GM23338 (cell line): ENCODE results near the gene POLR2J3. TPM values are rescaled to one million over a fixed set of nuclear protein-coding genes. Genes with fewer than 3 reads are reported as not detected.
"Not testable (repeated sequence)": the region's sequence is repeated elsewhere in the genome, so short reads cannot be mapped to it uniquely, and the experiment has no call there.

ENCODE experiments used
- ATAC-seq: fragments of 200-7000 bp; cut with Tn5 transposase; 3 replicates; pipeline ENCODE4 v1.9.1; 2020
- DNase-seq: peaks from one replicate; pipeline ENCODE4 v3.0.0-alpha.2; 2015; ENCODE audit warnings: low spot score
- H2AFZ ChIP-seq: fragments of 200-600 bp; sonication (generic); 2 replicates; pipeline ENCODE4 v1.8.0; 2016; ENCODE audit warnings: antibody characterized with exemption, mild to moderate bottlenecking, moderate library complexity
- H3F3A ChIP-seq: fragments of 200-600 bp; sonication (generic); replicated peaks from 2 replicates; pipeline ENCODE4 v1.8.0; 2017; ENCODE audit warnings: antibody characterized with exemption, mixed run types, low read depth
- H3K27ac ChIP-seq: fragments of 200-600 bp; sonication (generic); 2 replicates; pipeline ENCODE4 v1.6.1; 2016; ENCODE audit warnings: low read depth
- H3K27me3 ChIP-seq: fragments of 200-600 bp; sonication (generic); 2 replicates; pipeline ENCODE4 v1.8.0; 2016; ENCODE audit warnings: mild to moderate bottlenecking, mixed run types, moderate library complexity; ENCODE audit not compliant: insufficient read depth
- H3K36me3 ChIP-seq: fragments of 200-600 bp; sonication (generic); 2 replicates; pipeline ENCODE4 v1.8.0; 2016; ENCODE audit warnings: mild to moderate bottlenecking; ENCODE audit not compliant: insufficient read depth
- H3K4me1 ChIP-seq: fragments of 200-600 bp; sonication (generic); 2 replicates; pipeline ENCODE4 v1.8.0; 2016; ENCODE audit warnings: mild to moderate bottlenecking, moderate library complexity; ENCODE audit not compliant: insufficient read depth
- H3K4me2 ChIP-seq: fragments of 200-600 bp; sonication (generic); 2 replicates; pipeline ENCODE4 v1.7.1; 2017; ENCODE audit warnings: mixed run types
- H3K4me3 ChIP-seq: fragments of 200-600 bp; sonication (generic); 2 replicates; pipeline ENCODE4 v1.6.1; 2016; ENCODE audit warnings: mixed run types
- H3K79me2 ChIP-seq: fragments of 200-600 bp; sonication (generic); replicated peaks from 2 replicates; pipeline ENCODE4 v1.8.0; 2017; ENCODE audit warnings: mild to moderate bottlenecking; ENCODE audit not compliant: insufficient read depth
- H3K9me2 ChIP-seq: fragments of 200-600 bp; sonication (generic); 2 replicates; pipeline ENCODE4 v1.8.0; 2017; ENCODE audit not compliant: insufficient read depth
- H4K20me1 ChIP-seq: fragments of 200-600 bp; sonication (generic); replicated peaks from 2 replicates; pipeline ENCODE4 v1.8.0; 2017; ENCODE audit warnings: mild to moderate bottlenecking; ENCODE audit not compliant: insufficient read depth
- H3K27ac Mint-ChIP-seq: 2 replicates; pipeline ENCODE4 v1.8.0; 2020; ENCODE audit warnings: inconsistent platforms, mild to moderate bottlenecking, moderate library complexity, mixed read lengths
- H3K27me3 Mint-ChIP-seq: 3 replicates; pipeline ENCODE4 v1.8.0; 2022; ENCODE audit warnings: low read depth, mild to moderate bottlenecking, moderate library complexity, mixed read lengths, inconsistent platforms; ENCODE audit not compliant: insufficient read depth, poor library complexity
- H3K36me3 Mint-ChIP-seq: 3 replicates; pipeline ENCODE4 v1.8.0; 2021; ENCODE audit warnings: low read depth, mild to moderate bottlenecking, inconsistent platforms, moderate library complexity, mixed read lengths
- H3K4me1 Mint-ChIP-seq: 3 replicates; pipeline ENCODE4 v1.8.0; 2020; ENCODE audit warnings: mild to moderate bottlenecking, inconsistent platforms, mixed read lengths
- H3K4me3 Mint-ChIP-seq: 3 replicates; pipeline ENCODE4 v1.8.0; 2021; ENCODE audit warnings: moderate library complexity, mild to moderate bottlenecking, inconsistent platforms, mixed read lengths
- H3K9me3 Mint-ChIP-seq: 3 replicates; pipeline ENCODE4 v1.8.0; 2020; ENCODE audit warnings: moderate library complexity, mild to moderate bottlenecking, inconsistent platforms, mixed read lengths
- polyA plus RNA-seq: library from polyadenylated mRNA; unstranded; fragments of >200 nt; fragmentation: Nextera tagmentation; extraction: Ambion mirVana; gene quantifications from 2 replicates; pipeline ENCODE4 v1.2.1, GENCODE V29; 2016
- total RNA-seq: library from RNA; depleted of rRNA; stranded (reverse); fragments of >200 nt; shearing (Covaris generic); gene quantifications from 2 replicates; pipeline ENCODE4 v1.2.3, GENCODE V29; 2014

POLR2J3 gene
- total and polyA plus RNA-seq, 2 experiments from 2014 or later: 18.9 to 135 TPM

DNA sequence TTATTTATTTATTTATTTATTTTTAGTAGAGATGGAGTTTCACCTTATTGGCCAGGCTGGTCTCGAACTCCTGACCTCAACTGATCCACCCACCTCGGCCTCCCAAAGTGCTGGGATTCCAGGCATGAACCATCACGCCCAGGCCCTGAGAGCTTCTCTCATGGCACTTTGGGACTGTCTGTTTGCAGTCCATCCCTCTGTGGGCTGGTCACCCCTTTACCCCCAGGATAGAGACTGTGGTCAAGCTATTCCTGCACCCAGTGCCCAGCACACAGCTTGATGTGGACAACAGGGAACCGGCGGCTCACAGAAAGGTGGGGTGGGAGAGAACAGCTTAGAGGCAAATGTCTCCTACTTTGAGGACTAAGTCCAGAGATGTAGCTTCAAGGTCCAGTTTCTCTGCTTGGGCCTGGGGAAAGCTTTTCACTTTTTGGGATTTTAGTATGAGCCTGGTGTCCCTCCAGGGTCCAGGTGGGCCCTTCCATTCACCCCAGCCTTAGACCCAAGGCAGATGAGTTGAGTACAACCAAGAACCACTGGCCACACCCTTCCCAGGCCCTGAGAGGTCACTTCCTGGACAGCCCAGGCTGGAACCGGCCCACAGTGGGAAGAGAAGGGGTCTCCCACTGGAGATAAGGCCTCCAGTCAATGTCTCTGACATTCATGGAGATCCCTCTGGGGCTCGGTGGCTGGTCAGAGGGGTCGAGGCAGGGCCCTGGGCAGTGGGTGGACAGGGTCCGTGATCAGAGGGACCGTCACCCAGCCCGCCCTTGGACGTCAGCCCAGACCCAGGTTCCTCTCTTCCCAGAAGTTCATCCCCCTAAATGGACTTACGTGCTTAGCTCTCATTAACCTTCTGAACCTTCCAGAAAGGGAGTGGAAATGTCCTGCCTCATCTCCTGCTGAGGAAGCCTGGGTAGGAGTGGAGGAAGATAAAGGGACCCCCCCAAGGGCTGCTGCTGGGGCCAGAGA lies 44.3 kb downstream of the POLR2J3 start:
- not testable (repeated sequence) for H3F3A ChIP-seq, H3K4me2 ChIP-seq, H3K27me3 ChIP-seq, H3K27ac Mint-ChIP-seq, H3K4me1 Mint-ChIP-seq, ATAC-seq, H3K4me1 ChIP-seq, H3K36me3 ChIP-seq, H3K9me2 ChIP-seq, H3K36me3 Mint-ChIP-seq, H3K27me3 Mint-ChIP-seq, H3K4me3 Mint-ChIP-seq, H3K4me3 ChIP-seq, H3K27ac ChIP-seq, H3K79me2 ChIP-seq, DNase-seq, H2AFZ ChIP-seq, H3K9me3 Mint-ChIP-seq, H4K20me1 ChIP-seq

DNA sequence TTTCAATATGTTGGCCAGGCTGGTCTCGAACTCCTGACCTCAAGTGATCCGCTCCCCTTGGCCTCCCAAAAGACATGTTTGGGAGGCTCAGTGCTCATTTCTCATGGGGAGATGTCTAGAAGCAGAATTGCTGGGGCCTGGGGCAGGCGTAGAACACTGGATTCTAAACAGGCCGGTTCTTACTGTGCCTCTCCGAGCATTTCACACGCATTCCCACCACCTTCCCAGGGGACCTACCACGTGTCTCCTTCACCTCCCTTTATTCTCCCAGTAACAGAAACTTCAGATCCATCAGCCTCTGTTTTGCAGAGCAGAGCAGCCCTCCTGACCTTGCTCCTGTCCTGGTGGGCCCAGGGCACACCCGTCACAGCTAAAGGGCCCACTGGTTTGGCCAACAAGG lies 45.2 kb downstream of the POLR2J3 start:
- not testable (repeated sequence) for ATAC-seq, H3K9me2 ChIP-seq, H3K4me1 ChIP-seq, H3K79me2 ChIP-seq, H3K4me3 Mint-ChIP-seq, H3K27ac Mint-ChIP-seq, H2AFZ ChIP-seq, H3K36me3 ChIP-seq, H3K36me3 Mint-ChIP-seq, H3K27ac ChIP-seq, H3K9me3 Mint-ChIP-seq, H3K27me3 ChIP-seq, H3F3A ChIP-seq, DNase-seq, H4K20me1 ChIP-seq, H3K4me2 ChIP-seq, H3K4me1 Mint-ChIP-seq, H3K27me3 Mint-ChIP-seq, H3K4me3 ChIP-seq

DNA sequence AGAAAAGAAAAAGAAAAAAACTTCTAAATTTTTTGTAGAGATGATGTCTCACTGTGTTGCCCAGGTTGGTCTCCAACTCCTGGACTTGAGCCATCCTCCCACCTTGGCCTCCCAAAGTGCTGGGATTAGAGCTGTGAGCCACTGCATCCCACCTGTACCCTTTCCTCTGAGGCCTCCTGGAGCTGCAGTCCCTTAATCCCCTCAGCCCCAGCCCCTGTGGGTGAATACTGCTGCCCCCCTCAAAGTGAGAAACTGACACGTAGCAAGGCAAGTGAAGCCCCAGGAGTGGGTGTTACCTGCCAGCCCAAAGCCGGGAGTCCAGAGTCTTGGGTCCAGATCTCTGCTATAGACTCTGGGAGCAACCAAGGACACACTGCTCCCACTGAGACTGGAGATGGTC lies 47.6 kb downstream of the POLR2J3 start:
- H3K36me3 ChIP-seq, H3K27ac ChIP-seq, H3K27me3 ChIP-seq, H3K27ac Mint-ChIP-seq, H3K4me1 ChIP-seq, H3K9me2 ChIP-seq, DNase-seq, H3K4me1 Mint-ChIP-seq, H3K4me2 ChIP-seq, H3F3A ChIP-seq, H3K27me3 Mint-ChIP-seq, H3K4me3 Mint-ChIP-seq, H4K20me1 ChIP-seq, H3K9me3 Mint-ChIP-seq, ATAC-seq, H3K4me3 ChIP-seq, H3K36me3 Mint-ChIP-seq, H3K79me2 ChIP-seq, H2AFZ ChIP-seq: not testable (repeated sequence)

DNA sequence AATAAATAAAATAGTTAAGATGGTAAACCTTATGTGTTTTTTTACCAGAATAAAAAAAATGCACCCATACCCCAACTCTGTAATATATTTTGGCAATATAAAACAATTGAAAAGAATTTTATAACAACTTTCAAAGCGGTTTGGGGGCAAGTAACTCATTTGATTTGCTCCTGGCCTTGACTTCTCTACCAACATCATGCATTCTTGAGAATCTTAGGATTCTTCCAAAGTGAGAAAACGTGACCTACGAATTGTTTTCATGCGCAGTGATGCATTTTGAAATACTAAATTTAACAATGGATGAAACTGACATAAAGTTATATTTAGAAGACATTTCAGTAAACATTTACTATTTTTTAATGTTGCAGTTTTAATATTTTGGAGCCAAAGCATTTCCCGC lies 51.6 kb downstream of the POLR2J3 start:
- H3K79me2 ChIP-seq, H3K9me2 ChIP-seq, H3K4me1 ChIP-seq, H3F3A ChIP-seq, H3K9me3 Mint-ChIP-seq, DNase-seq, H3K27ac Mint-ChIP-seq, H3K4me3 ChIP-seq, ATAC-seq, H3K36me3 Mint-ChIP-seq, H3K36me3 ChIP-seq, H3K27me3 Mint-ChIP-seq, H4K20me1 ChIP-seq, H3K4me1 Mint-ChIP-seq, H3K27me3 ChIP-seq, H3K4me2 ChIP-seq, H2AFZ ChIP-seq, H3K27ac ChIP-seq, H3K4me3 Mint-ChIP-seq: not testable (repeated sequence)

DNA sequence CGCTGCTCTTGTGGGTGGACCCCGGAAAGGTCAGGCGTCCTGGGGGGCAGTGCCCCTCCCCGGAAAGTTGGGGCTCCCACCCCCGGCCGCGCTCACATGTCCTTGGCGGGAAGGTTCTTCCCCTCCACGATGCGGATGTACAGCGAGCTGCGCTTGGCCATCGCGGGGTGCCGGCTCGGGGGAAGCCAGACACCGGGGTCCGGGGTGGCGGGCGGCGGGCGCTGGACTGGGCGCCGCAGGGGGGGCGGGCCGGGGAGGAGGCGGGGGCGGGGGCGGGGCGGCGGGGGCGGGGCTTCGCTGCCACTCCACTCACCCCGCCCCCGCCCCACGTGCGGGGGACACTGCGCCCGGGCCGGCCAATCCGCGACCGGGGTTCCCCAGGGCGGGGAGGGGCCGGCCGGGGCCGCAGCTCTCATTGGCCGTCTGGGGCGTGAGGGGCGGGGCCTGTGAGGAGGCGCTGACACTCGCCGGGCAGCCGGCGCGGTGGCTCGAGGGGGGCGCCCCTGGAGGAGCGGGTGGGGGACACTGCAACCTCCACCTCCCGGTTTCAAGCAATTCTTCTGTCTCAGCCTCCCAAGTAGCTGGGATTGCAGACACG lies 54.7 kb downstream of the POLR2J3 start, which contains the start of gene RASA4B:
RASA4B (minus strand) TSS at position 228 of the 598 bp plus-strand sequence; CDS start at position 161, 67 bp downstream.
- not testable (repeated sequence) for H2AFZ ChIP-seq, H3K36me3 Mint-ChIP-seq, H3K4me3 ChIP-seq, H4K20me1 ChIP-seq, H3K9me3 Mint-ChIP-seq, H3F3A ChIP-seq, H3K79me2 ChIP-seq, H3K4me1 Mint-ChIP-seq, H3K4me1 ChIP-seq, H3K36me3 ChIP-seq, H3K27me3 ChIP-seq, H3K27ac Mint-ChIP-seq, H3K27ac ChIP-seq, H3K27me3 Mint-ChIP-seq, H3K9me2 ChIP-seq, H3K4me2 ChIP-seq, H3K4me3 Mint-ChIP-seq
- peak; percentile 80 for ATAC-seq
- peak; percentile 12 for DNase-seq
